ES-I3 (cell line): ENCODE data around the gene ST6GAL1.
"Not testable (repeated sequence)": the region's sequence is repeated elsewhere in the genome, so short reads cannot be mapped to it uniquely, and the experiment has no call there.

Experiments used
- H3K36me3 ChIP-seq: 2 replicates; pipeline ENCODE4 v1.6.1; 2013; ENCODE audit warnings: mild to moderate bottlenecking, low read length, control low read depth, moderate library complexity; ENCODE audit not compliant: insufficient read depth
- H3K4me1 ChIP-seq: 2 replicates; pipeline ENCODE4 v1.6.1; 2013; ENCODE audit warnings: mild to moderate bottlenecking, control low read depth, low read length; ENCODE audit not compliant: insufficient read depth
- H3K9ac ChIP-seq: 2 replicates; pipeline ENCODE4 v1.6.1; 2013; ENCODE audit warnings: low read depth, mild to moderate bottlenecking, low read length, moderate library complexity
- H3K9me3 ChIP-seq: 2 replicates; pipeline ENCODE4 v1.6.1; 2013; ENCODE audit warnings: mild to moderate bottlenecking, low read length, moderate library complexity; ENCODE audit not compliant: control insufficient read depth, insufficient read depth

The ST6GAL1 gene, protein sequence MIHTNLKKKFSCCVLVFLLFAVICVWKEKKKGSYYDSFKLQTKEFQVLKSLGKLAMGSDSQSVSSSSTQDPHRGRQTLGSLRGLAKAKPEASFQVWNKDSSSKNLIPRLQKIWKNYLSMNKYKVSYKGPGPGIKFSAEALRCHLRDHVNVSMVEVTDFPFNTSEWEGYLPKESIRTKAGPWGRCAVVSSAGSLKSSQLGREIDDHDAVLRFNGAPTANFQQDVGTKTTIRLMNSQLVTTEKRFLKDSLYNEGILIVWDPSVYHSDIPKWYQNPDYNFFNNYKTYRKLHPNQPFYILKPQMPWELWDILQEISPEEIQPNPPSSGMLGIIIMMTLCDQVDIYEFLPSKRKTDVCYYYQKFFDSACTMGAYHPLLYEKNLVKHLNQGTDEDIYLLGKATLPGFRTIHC

DNA sequence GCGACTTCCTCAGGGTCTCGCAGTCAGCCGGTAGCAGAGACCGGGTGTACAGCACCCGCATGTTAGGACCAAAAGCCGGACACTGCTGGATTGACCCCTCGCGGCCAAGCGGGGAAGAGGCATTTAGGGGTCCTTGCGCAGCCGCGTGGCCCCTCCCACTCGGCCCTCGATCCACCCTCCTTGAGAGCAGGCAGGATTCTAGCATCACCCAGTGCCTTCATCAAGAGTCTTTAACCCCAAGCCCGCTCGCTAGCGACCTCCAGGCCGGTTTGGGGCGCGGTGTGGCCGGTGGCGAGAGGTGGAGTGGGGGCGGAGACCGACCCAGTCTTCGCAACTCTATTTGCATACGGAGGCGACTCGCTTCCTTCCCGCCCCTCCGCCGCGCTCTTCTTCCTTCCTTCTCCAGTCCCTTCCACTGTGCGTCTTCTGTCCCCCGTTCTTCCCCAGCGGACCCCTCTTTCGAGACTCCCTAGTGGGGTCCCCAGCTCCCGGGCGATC is at the start of gene ST6GAL1:
Gene ST6GAL1 (plus strand): TSS at position 384 of the 498 bp plus-strand sequence. CDS start 112,178 bp downstream, outside the sequence.
- peak within 1 kb of the TSS; percentile 90 for H3K9ac ChIP-seq
- H3K9me3 ChIP-seq, result no peaks in the 10 kb centered on the region; the same call in 1 of the 2 replicates
- H3K4me1 ChIP-seq, result peaks cover 16% of the 10 kb centered on the region
- H3K36me3 ChIP-seq, result 0 out of 2 replicates have a peak, but pooled peaks cover 9% of the 10 kb centered on the region

DNA sequence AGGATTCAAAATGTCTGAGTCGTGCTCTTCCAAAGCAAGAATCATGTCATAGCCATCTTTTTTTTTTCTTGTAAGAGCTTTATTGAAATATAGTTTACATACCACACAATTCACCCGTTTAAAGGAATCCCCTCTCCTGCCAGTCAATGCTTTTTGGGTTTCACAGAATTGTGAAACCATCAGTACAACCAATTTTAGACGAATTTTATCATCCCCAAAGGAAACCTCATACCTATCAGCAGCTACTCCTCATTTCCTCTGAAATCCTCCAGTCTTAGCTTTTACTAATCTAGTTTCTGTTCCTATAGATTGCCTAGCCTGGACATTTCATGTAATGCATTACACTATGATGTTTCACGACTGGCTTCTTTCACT is 48.2 kb upstream of the ST6GAL1 start:
- peaks cover 12% of the 10 kb centered on the region for H3K4me1 ChIP-seq
- no peaks in the 10 kb centered on the region for H3K36me3 ChIP-seq

DNA sequence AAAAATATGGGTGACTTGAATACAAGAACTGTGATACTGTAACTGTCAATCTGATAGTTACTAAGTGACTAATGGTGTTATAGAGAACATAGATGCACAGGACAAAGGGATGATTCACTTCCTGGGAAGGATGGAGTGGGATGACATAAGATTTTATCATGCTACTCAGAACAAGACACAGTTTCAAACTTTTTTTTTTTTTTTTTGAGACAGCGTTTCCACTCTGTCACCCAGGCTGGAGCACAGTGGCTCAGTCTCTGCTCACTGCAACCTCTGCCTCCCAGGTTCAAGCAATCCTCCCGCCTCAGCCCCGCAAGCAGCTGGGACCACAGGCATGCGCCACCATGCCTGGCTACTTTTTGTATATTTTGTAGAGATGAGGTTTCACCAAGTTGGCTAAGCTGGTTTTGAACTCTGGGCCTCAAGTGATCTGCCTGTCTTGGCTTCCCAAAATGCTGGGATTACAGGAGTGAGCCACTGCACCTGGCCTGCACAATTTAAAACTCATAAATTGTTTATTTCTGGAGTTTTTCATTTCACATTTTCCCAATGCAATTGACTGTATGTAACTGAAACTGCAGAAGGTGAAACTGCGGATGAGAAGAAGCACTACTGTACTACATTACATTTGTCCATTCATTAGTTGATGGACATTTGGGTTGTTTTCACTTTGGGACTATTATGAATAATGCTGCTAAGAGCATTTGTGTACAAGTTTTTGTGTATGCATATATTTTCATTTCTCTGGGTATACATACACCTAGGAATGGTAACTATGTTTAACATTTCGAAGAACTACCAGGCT is 47.2 kb upstream of the ST6GAL1 start:
- no peaks in the 10 kb centered on the region for H3K9me3 ChIP-seq
- H3K36me3 ChIP-seq, result no peaks in the 10 kb centered on the region

More for the DNA sequence above, 48.2 kb upstream of the ST6GAL1 start:
- Histone ChIP-seq H3K9me3 (0 out of 2 replicates have a peak, but pooled peaks cover under 1% of the 10 kb centered on the region), H3K9ac (no peak overlapping the region)

DNA sequence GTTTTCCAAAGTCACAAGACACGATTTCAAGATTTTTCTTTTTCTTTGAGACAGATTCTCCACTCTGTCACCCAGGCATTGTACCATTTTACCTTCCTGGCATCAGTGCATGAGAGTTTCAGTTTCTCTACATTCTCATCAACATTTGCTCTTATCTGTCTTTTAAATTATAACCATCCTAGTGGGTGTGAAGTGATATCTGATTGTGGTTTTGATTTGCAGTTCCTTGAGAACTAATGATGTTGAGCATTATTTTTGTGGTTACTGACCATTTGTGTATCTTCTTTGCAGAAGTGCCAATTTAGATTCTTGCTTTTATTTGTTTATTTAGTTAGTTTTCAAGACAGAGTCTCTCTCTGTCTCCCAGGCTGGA is 46.7 kb upstream of the ST6GAL1 start:
- H3K36me3 ChIP-seq, result no peaks in the 10 kb centered on the region

More for the DNA sequence above, 47.2 kb upstream of the ST6GAL1 start:
- H3K9ac ChIP-seq, result no peak overlapping the region
- H3K4me1 ChIP-seq, result peaks cover 17% of the 10 kb centered on the region

DNA sequence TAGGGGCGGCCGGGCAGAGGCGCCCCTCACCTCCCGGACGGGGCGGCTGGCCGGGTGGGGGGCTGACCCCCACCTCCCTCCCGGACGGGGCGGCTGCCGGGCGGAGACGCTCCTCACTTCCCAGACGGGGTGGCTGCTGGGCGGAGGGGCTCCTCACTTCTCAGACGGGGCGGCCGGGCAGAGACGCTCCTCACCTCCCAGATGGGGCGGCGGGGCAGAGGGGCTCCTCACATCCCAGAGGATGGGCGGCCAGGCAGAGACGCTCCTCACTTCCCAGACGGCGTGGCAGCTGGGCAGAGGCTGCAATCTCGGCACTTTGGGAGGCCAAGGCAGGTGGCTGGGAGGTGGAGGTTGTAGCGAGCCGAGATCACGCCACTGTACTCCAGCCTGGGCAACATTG is 45.5 kb upstream of the ST6GAL1 start:
- not testable (repeated sequence) for H3K9ac ChIP-seq, H3K36me3 ChIP-seq, H3K9me3 ChIP-seq
- H3K4me1 ChIP-seq, result peaks cover 32% of the 10 kb centered on the region

More for the DNA sequence above, 46.7 kb upstream of the ST6GAL1 start:
- Histone ChIP-seq H3K4me1 (peaks cover 23% of the 10 kb centered on the region), H3K9me3 (no peaks in the 10 kb centered on the region), H3K9ac (no peak overlapping the region)

DNA sequence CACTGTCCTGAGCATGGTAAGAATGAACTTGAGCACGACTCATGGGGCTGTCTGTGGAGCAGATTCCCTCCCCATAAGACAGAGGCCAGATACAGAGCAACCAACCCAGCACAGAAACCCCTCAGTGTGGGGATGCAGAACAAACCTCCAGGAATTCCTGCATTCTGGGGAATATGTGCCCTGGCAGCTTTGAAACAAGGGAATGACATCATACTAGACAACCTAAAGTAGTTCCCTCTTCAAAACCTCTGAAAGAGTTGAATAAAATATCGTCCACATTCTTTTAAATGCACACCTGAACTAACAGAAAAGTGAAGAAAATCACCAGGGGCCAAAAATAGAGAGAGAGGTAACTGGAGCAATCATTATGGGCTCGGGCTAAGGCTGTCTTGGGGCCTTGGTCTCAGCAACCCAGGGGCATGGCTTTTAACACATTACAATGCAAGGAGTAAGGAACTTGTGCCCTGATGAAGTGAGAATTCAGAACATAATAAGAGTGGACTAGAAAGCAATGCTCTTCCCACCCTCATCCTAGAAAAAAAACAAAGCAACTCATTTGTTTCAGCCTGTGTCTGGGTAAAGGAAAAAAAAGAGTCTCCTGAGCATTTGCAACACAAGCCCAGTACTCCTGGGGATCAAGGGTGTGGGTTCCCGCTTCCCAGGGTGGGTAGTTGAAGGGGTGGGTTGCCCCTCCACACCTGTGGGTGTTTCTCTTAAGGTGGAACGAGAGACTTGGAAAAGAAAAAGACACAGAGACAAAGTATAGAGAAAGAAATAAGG is 43.9 kb upstream of the ST6GAL1 start:
- peaks cover 32% of the 10 kb centered on the region for H3K4me1 ChIP-seq
- peak overlapping the region; percentile 17; the same call in 1 of the 2 replicates for H3K9ac ChIP-seq
- no peaks in the 10 kb centered on the region for H3K9me3 ChIP-seq
- no peaks in the 10 kb centered on the region for H3K36me3 ChIP-seq

DNA sequence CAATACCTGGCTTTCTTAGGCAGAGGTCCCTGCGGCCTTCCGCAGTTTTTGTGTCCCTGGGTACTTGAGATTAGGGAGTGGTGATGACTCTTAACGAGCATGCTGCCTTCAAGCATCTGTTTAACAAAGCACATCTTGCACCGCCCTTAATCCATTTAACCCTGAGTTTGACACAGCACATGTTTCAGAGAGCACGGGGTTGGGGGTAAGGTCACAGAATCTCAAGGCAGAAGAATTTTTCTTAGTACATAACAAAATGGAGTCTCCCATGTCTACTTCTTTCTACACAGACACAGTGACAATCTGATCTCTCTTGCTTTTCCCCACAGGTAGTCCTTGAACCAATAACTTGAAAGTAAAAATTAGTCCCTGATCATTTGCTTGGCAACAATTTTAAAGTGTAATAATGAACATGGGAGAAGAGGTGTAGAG is 42.8 kb upstream of the ST6GAL1 start:
- H3K4me1 ChIP-seq, result peaks cover 32% of the 10 kb centered on the region
- H3K9ac ChIP-seq, H3K9me3 ChIP-seq, H3K36me3 ChIP-seq: not testable (repeated sequence)

DNA sequence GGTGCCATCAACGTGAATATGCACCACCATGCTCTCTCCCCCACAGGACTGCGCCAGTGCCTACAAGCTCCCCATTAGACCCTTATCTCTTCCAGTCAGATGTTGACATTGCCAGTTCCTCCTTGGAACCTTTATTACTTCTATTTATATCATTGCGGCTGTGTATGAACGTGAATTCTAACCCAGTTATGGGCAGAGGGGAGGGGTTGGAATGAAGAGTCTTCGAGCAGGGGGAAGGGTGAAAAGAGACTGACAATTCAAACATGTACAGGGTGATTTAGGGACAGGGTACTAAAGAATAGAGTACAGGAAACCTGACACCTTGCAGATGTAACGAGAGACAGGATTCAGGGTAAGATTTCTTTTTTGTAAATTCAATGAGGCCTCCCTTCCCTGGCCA is 41.8 kb upstream of the ST6GAL1 start:
- Histone ChIP-seq H3K4me1 (peaks cover 32% of the 10 kb centered on the region), H3K36me3 (no peaks in the 10 kb centered on the region), H3K9me3 (no peaks in the 10 kb centered on the region), H3K9ac (no peak overlapping the region)

DNA sequence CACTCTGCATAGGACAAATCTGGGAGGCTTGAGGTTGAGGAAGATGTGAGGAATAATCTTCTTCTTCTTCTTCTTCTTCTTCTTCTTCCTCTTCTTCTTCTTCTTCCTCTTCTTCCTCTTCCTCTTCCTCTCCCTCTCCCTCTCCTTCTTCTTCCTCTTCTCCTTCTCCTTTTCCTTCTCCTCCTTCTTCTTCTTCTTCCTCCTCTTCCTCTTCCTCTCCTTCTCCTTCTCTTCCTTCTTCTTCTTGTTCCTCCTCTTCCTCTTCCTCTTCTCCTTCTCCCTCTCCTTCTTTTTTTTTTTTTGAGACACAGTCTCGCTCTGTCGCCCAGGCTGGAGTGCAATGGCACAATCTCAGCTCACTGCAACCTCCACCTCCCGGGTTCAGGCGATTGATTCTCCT is 40.6 kb upstream of the ST6GAL1 start:
- H3K9ac ChIP-seq, H3K36me3 ChIP-seq, H3K9me3 ChIP-seq: not testable (repeated sequence)
- H3K4me1 ChIP-seq, result peaks cover 32% of the 10 kb centered on the region

DNA sequence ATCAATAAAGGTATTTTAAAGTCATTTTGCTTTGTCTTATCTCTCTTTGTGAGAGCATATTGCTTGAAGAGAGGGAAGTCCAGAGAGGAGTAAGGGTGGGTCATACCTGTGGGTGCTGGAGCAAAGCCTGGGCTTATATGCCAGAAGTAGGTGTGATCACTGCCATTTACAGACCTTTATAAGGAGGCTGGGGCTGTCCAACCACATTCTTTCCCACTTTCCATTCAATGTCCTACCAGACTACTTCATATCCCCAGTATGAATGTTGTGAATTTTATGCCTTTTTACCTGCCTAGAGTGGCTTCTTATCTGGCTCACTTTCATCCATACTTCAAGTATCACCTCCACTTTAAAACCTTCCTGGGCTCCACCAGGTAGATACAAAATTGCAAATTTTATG is 39.4 kb upstream of the ST6GAL1 start:
- H3K4me1 ChIP-seq, result peaks cover 30% of the 10 kb centered on the region

DNA sequence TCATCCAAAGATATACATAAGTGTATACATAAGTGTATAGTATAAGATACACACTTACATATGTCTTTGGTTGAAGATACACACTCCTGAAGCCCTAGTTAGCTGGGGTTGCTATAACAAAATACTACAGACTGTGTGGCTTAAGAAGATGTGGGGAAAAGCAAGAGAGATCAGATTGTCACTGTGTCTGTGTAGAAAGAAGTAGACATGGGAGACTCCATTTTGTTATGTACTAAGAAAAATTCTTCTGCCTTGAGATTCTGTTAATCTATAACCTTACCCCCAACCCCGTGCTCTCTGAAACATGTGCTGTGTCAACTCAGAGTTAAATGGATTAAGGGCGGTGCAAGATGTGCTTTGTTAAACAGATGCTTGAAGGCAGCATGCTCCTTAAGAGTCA is 37.3 kb upstream of the ST6GAL1 start:
- peaks cover 16% of the 10 kb centered on the region for H3K4me1 ChIP-seq
- H3K9me3 ChIP-seq, H3K9ac ChIP-seq, H3K36me3 ChIP-seq: not testable (repeated sequence)

More for the DNA sequence above, 39.4 kb upstream of the ST6GAL1 start:
- H3K9me3 ChIP-seq, result peaks cover 6% of the 10 kb centered on the region; the same call in 1 of the 2 replicates
- no peaks in the 10 kb centered on the region for H3K36me3 ChIP-seq
- H3K9ac ChIP-seq, result no peak overlapping the region

DNA sequence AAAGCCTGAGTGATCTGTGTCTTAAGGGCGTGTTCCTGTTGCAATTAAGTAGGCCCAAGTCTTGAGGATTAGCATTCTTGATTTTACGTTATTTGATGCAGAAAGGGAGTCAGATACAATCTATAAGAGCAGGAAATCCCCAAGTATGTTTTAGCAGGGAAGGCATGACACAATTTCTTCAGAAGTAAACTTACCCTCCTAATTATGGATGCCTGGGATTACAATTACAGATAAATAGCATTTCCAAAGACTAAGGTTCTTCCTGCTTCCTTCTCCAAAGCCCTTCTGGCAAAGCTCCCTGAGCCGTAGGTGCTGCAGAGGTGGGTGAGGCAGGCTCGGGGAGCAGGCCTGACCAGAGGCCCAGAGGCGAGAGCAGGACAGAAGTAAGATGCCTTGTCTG is 34.9 kb upstream of the ST6GAL1 start:
- H3K4me1 ChIP-seq, result no peaks in the 10 kb centered on the region
- peaks cover 6% of the 10 kb centered on the region; the same call in 1 of the 2 replicates for H3K9me3 ChIP-seq
- no peaks in the 10 kb centered on the region for H3K36me3 ChIP-seq
- no peak overlapping the region for H3K9ac ChIP-seq

DNA sequence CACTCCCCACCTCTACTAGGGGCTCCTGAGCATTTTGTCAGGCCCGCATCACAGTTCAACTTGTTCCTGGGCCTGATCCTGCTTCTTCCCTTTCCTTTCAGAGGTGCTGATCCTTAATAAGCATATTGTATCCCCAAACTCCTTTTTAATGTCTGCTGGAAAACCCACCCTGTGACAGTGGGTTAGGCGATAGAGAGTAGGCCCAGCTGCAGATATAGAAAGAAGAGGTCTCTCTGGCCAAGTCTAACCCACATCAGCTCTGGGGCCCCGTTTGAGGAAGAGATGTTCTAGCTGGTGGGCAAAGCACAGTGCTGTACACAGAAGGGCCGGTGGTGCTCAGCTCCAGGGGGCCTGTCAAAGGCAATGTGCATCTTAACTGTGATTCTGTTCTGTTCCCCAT is 34.3 kb upstream of the ST6GAL1 start:
- no peak overlapping the region for H3K9ac ChIP-seq
- no peaks in the 10 kb centered on the region; the same call in 1 of the 2 replicates for H3K4me1 ChIP-seq
- H3K9me3 ChIP-seq, result peaks cover 6% of the 10 kb centered on the region; the same call in 1 of the 2 replicates
- H3K36me3 ChIP-seq, result no peaks in the 10 kb centered on the region

DNA sequence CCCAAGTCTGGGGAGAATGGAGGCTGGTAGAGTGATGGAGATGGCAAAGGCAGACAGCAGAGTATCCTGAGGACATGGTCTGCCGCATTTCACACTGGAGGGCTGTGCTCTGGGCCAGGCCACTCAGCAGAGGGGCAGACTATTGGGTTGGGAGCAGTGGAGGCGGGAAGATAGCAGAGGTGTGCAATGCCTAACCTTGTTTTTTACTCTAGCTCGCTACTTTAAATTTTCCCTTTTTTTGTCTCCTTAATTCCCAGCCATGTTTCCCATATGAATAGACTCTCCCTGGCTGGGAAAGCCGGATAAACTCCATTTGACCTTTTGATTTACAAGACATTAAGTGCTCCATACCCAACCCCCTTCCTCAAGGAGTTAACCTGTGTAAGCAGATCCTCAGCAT is 33.5 kb upstream of the ST6GAL1 start:
- no peak overlapping the region for H3K9ac ChIP-seq
- peaks cover under 1% of the 10 kb centered on the region; the same call in 1 of the 2 replicates for H3K4me1 ChIP-seq
- H3K36me3 ChIP-seq, result no peaks in the 10 kb centered on the region
- peaks cover 6% of the 10 kb centered on the region; the same call in 1 of the 2 replicates for H3K9me3 ChIP-seq
